NCI-H146 treated with DMSO at 0.1 percent for 48 hours (cell line): ENCODE results near the gene LMO7.
"Not testable (repeated sequence)": the region's sequence is repeated elsewhere in the genome, so short reads cannot be mapped to it uniquely, and the experiment has no call there.

ENCODE experiments used
- DNase-seq: peaks from one replicate; lab custom pipeline; 2025; ENCODE audit not compliant: unreplicated experiment; lab: John Stamatoyannopoulos, UW

Gene LMO7

DNA sequence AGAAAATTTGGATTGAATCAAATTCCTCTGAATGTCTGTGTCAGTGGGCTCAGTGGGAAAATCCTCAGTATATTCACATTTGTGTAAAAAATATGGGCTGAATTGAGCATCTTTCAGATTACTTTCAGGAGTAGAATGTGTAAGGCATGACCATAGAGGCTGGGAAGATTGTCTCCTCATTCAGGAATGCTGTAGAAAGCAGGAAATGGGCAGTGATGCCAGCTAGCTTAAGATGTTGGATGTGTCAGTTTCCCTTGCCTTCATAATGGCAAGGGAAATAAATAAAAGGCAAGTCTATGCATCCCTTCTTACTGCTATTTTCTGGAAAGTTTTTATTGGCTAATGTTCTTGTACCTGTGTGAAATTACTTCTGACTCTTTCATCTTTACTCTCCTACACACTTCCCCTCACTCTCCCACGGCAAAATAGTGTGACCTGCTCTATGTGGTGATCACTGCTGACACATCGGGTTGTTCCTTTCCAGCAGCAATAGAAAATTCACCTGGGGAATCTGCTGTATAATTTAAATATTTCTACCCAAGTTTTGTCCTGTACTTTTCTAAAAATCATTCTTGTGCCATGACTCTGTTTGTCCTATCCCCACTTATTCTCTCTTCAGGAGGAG, 103.2 kb downstream of the LMO7 start:
- no peak for DNase-seq

DNA sequence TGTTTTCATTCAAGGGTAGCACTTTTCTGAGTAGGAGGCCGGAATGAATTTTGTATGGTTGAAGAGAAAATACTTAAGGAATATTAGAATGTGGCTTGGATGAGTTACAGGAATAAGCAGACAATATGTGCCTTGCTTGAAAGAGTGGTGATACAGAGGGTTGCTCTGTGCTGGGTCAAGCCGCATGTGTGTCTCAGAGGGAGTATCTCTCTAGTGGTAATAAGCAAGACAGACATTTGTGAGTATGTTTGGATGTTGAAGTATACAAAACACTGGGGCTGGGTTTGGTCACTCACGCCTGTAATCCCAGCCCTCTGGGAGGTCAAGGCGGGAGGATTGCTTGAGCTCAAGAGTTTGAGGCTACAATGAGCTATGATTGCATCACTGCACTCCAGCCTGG, 103.9 kb downstream of the LMO7 start:
- DNase-seq, result no peak

GRCh38 chr13:75743072-75743471, 106.9 kb downstream of the LMO7 start:
- not testable (repeated sequence) for DNase-seq

GRCh38 chr13:75744127-75744526, 108.0 kb downstream of the LMO7 start:
- no peak for DNase-seq

DNA sequence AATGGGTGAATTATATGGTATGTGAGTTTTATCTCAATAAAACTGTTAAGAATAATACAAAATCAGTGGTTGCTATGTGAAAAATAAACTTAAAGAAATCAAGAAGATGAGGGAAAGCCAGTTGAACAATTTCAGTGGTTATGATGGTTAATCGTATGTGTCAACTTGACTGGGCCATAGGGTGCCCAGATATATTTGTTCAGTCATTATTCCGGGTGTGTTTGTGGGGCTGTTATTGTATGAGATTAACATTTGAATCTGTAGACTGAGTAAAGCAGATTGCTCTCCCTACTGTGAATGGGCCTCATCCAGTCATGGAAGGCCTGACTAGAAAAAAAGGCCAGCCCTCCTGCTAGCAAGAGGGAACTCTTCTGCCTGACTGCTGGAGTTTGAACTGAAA, 109.3 kb downstream of the LMO7 start:
- DNase-seq, result no peak

DNA sequence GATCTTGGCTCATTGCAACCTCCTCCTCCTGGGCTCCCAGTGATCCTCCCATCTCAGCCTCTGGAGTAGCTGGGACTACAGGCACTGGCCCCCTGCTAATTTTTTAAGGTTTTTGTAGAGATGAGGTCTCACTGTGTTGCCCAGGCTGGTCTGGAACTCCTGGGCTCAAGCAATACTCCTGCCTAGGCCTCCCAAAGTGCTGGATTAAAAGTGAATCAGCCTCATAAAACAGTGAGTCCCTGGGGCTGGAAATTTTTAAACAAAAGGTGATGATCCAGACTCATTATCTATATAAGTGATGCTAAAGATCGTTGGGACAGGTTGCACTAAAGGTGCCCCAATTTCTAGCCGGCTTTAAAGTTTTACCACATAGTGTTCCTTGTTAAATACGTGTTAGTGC, 112.7 kb downstream of the LMO7 start:
- no peak for DNase-seq

DNA sequence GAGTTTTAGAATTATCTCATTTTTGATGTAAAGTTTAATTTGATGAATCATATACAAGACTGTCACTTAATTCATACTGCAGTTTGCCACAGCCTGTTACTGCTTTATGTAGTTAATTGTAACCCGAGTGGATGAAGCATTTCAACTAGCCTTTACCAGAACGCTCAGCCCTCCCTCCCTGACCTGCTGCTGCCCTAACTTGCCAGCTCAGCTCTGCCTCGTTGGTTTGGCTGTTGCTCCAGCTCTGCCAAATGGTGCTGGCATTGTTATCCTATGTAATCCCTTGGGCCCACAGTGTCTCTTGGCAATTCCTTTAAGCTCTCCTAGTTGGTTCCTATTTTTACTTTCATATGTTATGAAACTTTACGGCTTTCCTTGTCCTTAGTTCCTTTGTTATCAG, 113.3 kb downstream of the LMO7 start:
- no peak for DNase-seq

DNA sequence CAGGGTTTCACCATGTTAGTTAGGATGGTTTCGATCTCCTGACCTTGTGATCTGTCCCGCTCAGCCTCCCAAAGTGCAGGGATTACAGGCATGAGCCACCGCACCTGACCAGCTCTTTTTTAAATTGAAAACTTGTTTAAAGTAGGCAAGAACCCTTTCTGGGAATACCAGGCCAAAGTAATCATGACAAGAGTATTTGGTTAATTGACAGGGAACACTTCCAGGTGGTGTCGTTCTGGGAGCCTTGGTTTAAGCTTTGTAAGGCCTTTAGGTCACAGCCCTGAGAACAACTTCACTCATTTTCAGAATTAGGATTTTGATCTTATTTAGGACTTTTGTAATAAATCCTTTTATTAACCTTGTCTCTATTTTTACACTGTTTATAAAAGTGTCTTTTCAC, 115.2 kb downstream of the LMO7 start:
- DNase-seq, result no peak

DNA sequence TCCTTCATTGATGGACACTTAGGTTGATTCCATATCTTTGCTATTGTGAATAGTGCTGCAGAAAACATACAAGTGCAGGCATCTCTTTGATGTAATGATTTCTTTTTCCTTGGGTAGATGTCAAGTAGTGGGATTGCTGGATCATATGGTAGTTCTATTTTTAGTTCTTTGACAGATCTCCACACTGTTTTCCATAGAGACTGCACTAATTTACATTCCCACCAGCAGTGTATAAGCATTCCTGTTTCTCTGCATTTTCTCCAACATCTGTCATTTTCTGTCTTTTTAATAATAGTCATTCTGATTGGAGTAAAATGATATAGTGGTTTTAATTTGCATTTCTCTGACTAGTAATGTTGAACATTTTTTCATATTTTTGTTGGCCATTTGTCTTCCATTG, 116.7 kb downstream of the LMO7 start:
- no peak for DNase-seq

DNA sequence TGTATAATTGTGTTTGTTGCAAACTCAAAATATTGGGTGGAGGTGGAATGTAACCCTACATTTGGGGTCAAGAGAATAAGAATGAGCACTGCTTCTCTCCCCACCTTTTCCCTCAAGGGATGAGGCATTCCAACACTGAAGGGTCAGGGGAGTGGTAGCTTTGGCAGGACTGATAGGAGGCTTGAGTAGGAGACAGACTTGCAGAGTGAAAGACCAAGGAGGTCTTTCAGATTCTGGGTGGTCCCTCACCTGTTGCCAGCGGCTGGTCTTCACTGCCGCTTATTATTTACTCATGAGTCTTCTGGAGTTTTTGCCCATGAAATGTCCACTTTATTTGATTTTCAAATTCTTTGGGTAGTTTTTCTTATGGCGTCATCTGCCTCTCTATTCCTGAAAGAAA, 118.8 kb downstream of the LMO7 start:
- no peak for DNase-seq

DNA sequence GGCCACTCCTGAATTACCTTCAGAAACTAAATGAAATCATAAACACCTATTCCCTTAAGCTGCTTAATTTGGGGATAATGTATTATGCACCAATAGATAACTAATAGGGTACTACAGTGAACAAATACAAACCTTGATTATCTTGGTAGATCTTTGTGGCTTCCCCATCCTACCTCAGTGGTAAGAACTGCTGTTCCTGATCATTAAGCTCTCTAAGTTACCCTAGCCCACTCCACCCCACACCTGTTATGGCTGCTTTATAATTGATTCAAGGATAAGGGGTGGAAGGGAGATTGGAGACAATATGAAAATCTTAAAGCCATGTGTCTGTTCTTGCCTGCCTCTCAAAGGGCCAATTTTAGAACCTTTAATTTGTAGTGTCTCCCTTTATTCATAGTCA, 121.2 kb downstream of the LMO7 start:
- DNase-seq, result no peak

- DNase-seq, result no peak
Observed at GRCh38 chr13:75759531-75759930, 123.4 kb downstream of the LMO7 start.

- peak; percentile 82 for DNase-seq
Observed at GRCh38 chr13:75760131-75761021, 124.2 kb downstream of the LMO7 start.

DNA sequence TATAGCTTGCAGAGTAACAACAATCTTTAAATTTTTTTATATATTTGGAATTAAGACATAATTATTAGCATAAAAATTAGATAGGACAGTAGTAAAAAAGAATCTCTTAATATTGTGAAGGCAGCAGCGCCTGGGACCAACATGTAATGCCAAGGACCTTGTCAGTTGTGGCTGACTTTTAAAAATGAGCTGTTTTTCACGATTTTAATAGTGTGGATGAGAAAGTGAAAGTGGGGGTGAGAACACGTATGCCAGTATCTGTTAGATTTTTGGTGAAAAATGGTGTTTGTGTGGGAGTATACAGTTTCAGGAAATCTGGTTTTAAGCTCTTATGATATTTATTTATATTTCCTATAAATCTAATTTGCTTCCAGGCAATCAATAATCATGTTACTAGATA, 125.2 kb downstream of the LMO7 start:
- DNase-seq, result no peak

GRCh38 chr13:75762076-75762937, 126.2 kb downstream of the LMO7 start:
- DNase-seq, result no peak

DNA sequence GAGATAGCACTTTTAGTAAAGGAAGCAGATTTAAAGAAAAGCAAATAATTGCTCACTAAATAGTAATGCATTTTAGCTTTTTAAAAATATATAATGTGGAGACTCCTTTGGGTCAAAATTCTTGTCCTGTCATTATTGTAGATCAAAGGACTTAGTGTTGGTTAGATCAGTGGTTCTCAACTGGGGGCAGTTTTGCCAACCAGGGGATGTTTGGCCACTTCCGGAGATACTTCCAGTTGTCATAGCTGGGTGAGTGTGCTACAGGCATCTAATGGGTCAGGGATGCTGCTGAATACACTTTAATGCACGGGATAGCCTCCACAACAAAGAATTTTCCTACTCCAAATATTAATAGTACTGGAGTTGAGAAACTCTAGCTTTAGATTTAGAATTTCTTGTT, 126.8 kb downstream of the LMO7 start:
- no peak for DNase-seq

DNA sequence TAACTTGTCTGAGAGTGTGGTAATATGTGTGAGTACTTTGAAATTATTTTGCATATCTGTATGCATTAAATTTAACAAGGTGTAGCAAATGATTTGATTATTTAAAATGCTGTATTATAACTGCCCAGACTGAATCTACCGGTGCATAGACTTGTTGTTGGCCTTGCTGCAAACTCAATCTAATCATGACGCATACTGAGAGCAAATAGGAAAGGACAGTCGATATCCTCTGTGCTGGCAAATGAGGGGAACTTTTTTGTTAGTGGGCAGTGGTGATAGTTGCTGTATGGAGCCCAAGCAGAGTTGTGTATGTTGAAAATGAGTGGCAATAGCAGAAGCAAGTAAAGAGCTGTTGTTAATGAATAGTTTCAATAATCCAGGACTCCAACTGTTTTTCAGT, 127.4 kb downstream of the LMO7 start:
- no peak for DNase-seq

DNA sequence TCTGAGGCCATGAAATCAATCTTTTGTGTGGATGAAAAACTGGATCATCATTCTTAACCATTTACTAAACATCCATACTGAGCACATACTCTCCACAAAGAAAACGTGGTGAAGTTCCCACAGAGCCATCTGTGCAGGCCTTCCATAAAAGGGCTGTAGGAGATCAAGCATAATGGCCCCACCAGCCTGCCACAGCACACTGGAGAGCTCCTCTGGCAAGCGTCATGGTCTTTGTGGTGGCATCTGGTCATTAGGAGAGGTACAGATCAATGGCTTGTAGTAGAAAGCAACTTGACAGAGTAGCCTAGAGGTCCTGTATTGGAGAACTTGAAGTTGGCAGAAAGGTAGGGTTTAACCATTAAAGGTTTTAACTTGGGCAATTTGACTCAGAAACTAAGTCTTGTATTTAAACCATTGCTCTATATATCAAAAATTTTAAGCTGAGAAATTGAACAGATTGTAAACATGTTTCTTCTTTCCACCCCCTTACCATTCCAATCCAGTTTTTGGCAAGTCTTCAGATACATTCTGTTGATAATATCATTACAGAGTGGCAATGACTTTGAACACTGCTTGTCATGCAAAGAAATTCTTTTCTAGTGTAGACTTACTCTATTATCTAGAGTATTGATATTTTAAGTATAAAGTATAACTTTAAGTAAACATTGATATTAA, 128.3 kb downstream of the LMO7 start:
- no peak for DNase-seq

DNA sequence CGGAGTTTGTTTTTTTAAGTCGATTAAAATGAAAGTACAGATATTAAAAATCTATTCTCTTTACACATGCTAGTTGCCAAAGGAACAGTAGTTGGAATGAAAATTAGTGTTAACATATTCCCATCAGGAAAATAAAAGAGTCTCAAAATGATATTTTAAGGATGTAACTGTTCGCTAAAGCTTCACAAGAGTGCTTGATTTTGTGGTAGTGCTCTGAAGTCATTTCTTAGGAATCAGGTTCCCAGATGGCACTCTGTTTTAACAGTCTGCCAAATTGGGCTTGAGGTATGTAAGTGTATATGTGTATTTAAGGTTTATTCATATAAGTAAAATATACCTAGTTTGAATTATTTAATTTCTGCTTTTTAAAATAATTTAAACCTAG, 128.8 kb downstream of the LMO7 start:
- DNase-seq, result no peak

GRCh38 chr13:75766636-75767035, 130.5 kb downstream of the LMO7 start:
- DNase-seq, result no peak
